Stimulated activated CD4-positive, alpha-beta T cell treated with anti-CD3 and anti-CD28 coated beads, Interleukin-2, amount 100 ng/mL, for 4 hours (primary cell): ENCODE data around the gene TTC23.
"Not testable (repeated sequence)": the region's sequence is repeated elsewhere in the genome, so short reads cannot be mapped to it uniquely, and the experiment has no call there.

Source experiments
- DNase-seq: peaks from one replicate; pipeline ENCODE4 v3.0.0-alpha.2; 2020; ENCODE audit warnings: low read depth

Gene TTC23

GRCh38 chr15:99192181-99192580 is 57.2 kb downstream of the TTC23 start:
- DNase-seq = not testable (repeated sequence)

DNA sequence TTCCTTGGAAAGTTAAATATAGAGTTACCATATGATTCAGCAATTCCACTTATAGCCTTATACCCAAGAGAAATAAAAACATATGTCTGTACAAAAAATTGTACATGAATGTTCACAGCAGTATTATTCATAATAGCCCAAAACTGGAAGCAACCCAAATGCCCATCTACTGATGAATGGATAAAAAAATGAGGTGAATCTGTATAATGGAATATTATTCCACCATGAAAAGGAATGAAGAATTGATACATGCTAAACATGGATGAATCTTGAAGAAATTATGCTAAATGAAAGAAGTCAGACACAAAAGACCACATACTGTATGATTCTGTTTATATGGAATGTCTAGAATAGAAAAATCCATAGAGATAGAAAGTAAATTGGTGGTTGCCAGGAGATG is 61.4 kb downstream of the TTC23 start:
- DNase-seq = no peak

DNA sequence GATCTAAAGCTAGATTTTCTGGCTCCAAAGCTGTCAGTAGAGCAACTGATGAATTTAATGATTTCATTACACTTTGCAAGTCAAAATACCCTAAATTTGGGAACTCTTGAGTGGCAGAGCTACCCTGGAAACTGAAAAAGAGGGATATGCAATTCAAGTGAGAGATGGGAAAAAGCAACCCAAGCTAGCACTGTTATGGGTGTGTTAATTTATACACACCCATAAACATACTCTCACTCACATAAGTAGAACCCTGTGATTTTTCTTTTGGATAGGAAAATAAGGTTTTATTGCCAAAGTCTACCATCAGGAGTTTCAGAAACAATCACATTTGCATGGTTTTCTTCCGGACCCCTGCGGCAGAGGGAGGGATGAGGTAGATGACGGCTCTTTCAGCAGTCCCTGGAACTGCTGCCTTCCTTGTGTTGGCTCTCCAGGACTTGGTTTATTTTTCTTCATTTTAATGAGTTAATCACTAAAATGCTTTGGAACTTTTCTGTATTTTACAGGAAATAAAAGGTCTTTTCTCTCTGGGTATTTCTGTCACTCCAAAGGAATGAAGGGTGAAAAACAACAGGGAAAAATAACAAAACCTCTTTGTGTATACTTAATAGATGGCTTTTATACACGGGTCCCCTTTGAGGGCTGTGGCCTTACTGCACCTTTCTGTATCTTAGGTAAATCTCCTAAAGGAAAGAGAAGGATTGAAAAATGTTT is 63.8 kb downstream of the TTC23 start:
- no peak for DNase-seq

GRCh38 chr15:99182791-99183190 is 66.6 kb downstream of the TTC23 start:
- no peak for DNase-seq

DNA sequence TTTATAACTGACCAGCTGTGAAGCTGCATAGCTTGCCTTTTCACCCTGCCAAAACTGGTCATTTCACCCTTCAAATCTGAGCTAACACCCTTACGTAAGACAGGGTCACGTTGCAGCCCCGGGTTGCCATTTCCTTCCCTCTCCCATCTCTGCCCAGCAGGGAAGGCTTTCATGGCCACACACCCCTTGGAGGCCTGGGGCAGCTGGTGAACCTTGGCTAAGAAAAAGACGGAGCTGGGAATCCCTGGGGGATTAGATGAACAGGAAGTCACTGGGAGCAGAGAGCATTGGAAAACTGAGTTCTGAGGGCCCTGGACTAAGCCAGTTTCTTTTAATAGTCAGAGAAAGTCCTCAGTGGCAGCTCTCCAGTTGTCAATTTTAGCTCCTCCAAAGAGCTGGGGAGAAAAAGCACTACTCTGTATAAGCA is 67.8 kb downstream of the TTC23 start:
- no peak for DNase-seq

GRCh38 chr15:99180964-99181306 is 68.4 kb downstream of the TTC23 start:
- DNase-seq = no peak

DNA sequence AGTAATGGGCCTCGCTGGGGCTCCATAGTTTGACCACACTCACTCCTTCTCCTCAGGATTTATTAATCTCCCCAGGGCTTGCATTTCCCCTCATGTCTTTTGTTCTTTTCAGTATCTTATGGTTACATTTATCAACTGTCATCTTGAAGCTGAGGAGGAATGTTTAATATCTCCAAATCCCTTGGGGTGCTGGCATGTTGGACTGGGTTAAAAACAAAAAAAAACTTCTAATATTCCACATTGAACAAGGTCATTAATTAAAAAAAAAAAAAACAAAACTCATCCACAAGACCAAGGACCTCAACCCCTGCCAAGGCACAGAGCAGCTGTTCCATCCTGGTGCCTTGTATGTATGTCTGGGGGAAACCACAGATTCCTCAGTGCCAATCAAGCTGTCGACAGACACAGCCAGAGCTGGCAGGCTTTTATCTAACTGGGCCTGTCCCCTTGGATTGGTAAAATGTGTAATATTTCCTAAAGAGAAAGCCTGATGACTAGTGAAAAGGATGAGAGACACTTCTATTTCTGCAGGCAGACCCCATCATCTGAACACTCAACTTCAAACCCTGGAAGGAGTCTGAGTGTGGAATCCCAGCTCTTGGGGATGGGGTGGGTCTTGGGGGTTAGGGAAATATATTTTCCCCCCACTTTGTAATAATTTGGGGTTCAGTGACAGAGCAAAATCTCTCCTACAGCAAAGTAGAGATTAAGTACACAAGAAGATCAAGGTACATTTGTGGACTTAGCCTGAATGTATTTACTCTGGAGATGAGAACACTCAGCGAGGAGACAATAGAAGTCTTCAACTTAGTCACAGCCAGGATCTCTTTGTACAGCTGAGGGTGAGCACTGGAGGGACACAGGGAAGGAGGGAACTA is 69.1 kb downstream of the TTC23 start:
- no peak for DNase-seq

DNA sequence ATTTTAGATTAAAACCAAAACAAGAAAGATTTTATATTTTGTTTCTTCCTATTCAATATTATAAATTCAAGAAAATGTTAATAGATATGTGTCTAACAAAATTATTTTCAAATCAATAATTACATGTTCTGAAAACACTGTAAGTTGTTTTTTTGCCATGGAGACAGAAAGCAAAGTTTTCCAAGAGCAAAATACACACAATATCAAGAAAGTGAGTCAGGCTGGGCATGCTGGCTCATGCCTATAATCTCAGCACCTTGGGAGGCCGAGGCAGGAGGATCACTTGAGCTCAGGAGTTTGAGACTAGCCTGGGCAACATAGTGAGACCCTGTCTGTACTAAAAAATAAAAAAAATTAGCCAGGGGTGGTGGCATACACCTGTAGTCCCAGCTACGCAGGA is 71.7 kb downstream of the TTC23 start:
- DNase-seq = no peak

GRCh38 chr15:99176757-99177156 is 72.6 kb downstream of the TTC23 start:
- no peak for DNase-seq

DNA sequence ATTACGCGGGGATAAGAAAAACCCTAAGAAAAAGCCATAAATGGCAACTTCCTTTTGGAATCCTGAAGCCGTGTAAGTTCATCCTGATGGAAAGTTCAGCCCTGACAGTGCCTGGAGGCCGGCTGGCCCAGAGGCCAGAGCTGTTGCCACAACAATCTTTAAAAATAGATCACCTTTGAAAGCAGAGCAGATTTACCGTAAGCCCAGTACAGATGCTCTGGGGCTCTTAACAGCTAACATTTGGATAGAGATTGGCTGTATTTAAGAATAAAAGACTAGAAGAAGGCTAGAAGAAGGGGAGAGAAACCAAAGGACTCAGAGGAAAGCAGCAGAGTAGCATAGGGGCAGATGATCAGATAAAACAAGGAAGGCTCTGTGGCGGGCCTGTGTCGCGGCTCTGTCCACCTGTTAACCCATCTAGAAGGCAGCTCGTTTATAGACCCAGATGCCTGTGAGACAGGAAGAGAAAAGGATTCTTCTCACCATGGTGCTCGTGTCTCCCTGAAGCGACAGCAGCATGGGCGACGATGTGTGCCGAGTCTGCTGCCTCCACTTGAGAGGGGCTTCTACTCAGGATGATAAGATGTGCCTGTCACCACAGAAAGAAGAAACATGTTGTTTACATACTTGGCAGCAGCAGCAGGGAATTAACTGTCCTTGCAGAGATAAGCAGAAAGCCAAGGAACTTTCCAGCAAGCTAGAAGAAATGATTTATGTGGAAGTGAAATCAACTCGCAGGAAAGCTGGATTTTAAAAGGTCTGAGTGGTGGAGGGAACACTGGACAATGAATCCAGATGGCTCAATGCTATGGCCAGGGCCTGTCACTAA is 74.6 kb downstream of the TTC23 start:
- no peak for DNase-seq

DNA sequence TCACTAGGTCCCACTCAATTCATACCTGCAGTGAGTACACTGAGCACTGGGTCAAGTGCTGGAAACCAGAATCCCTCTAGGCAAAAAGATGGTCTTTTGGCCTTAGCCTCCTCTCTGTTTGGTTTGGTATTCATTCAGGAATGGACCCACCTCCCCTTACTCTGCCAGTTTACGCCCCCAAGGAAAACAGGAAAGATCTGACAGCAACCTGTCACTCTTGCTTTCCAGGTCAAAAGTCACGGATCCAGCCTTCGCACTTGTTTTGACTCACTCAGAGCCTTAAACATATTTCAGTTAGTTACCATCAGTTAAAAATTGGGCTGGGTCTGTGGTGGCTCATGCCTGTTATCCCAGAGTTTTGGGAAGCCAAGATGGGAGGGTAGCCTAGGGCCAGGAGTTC is 76.4 kb downstream of the TTC23 start:
- DNase-seq = no peak

DNA sequence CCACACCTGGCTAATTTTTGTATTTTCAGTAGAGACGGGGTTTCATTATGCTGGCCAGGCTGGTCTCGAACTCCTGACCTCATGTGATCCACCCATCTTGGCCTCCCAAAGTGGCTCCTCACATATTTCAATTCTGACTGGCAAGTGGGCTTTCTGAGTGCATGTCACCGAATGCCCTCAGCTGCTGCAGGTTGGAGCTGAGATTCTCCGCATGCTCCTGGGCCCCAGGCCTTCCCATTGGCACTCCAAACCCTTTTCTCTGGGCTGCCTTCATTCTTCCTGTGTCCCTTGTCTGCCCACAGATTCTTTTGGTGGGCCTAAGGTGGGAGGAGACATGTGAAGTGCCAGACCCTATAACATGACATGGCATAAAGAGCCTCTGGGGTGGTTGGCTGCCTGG is 77.2 kb downstream of the TTC23 start:
- no peak for DNase-seq

DNA sequence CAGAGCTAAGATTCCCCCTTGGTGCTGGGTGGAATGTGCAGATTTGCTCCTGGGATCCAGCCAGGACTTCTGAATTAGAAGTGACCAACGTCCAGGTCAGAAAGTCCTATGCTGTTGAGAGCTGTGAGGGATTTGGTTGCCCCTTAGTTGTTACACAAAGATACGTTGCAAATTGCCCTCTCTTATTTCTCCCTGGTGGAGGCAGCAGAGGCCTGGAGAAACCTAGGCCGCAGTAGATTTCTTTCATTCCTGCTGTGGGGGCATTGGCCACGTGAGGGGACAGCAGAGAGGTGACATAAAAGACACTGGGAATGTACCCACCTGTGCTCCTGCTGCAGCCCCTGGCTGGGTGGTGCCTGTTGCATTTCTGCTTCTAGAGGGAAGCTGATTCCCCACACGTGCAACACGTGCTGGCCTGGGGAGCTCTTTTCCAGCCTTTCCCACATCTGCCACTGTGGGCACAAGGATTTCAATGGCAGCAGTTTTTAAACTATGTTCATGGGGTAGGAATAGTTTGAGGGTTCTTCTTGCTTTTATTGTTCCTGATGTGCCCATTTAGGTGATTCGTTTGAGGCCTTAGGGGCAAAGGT is 78.8 kb downstream of the TTC23 start:
- DNase-seq = no peak

- DNase-seq = no peak
These were observed 79.5 kb downstream of the TTC23 start for GRCh38 chr15:99169769-99170311.

DNA sequence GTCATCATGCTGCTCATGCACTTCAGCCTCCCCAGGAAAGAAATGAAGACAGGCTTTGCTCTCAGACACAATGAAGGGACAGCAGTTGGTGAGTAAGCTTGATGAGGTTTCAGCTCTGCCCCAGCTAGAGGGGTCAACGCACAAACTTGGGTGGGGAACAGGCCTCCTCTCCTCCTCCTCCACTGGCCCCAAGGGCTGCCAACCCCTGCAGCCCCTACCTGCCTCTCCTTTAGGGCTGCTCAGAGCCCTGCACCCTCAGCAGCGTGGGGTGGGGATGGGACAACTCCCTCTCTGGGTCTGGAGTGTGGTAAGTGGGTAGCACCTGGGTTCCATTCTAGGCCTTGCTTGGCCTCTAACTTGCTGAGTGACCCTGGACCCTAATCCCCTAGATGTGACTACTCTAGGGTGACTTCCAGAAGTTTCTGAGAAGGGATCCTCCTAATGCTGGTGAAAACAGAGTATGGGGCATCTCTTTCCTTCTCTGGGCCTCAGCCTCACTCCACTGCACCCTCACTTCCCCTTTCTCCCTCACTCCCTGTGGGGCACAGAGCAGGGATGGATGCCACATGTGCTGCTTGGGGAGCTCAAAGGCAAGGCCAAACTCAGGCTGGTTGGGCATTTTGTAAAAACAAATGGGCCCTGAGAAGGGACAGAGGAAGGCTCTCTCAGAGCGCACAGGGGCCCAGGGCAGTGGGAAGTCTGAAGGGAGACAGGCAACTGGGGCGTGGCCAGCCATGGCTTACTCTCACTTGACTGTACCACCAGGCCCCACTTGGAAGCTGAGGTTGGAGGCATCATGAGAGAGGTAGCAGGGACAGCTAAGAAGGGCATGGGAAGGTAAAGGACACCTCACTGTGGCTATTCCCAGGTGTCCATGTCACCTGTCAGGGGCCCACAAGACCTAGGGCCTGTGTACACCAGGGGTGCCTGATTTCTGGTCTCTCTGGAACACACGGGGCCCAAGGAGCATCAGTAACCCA is 80.5 kb downstream of the TTC23 start:
- DNase-seq = no peak

GRCh38 chr15:99167640-99168039 is 81.7 kb downstream of the TTC23 start:
- no peak for DNase-seq

DNA sequence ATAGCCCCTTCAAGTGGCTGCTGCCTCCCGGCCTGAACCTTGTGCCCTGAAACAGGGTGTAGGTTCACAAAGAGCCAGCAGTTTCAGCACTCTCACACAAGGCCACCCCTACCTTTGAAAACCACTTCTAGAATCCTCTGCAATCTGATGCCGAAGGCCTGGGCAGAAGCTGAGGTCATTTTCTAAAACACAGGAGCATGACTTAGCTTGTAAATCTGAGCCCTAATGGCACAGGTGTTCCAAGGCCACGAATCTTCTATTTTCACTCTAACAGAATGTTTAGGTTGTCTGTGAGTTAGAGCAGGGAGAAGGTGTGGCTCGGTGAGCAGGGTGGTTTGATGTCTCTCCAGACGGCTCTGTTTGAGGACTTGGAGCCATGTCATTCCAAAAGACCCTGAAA is 82.2 kb downstream of the TTC23 start:
- DNase-seq = no peak

- DNase-seq = no peak
These were observed 83.3 kb downstream of the TTC23 start for GRCh38 chr15:99165956-99166689.

DNA sequence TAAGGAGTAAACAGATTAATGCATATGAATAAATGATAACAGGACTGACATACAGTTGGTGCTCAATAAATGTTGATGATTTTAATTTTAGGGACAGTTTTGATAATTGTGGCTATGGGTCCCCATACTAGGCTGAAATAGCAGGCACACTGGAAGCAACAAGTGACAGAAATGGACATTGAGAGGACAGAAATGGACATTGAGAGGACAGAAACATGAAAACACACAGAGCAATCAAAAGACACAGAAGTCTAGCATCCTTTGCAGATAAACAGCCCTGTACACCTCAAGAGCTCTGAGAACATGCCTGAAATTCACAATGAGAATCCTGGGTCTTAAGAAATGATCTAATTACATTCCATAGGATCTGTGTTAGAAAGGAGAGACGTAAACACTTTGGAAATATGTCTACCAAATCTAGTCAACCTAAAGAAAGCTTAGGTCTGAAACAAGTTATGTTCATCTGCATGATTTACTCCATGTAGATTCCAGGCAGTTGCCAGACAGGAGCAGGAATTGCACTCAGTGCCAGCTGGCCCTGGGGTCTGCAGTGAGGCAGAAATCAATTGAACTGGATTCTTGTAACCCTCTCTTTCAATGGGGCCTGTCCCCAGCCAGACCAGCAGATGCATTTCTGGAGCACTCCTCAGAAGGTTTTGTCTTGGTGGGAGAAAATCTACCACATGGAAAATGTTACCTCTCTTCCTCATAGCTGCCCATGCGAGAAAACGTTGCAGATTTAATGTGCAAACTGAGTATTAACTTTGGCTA is 84.2 kb downstream of the TTC23 start:
- no peak for DNase-seq
